Spleen (tissue), 11 donors: Measurements from ENCODE around the gene ECI1. TPM values are rescaled to one million over a fixed set of nuclear protein-coding genes. Genes with fewer than 3 reads are reported as not detected.

ENCODE experiments used
- DNase-seq: peaks from one replicate; pipeline ENCODE4 v3.0.0-alpha.2; 2020
- H3K27ac ChIP-seq, 8 donors: fragments of 200-600 bp; sonication (generic) in 7 of 8; 1 replicate in 4 of 8; 2 replicates in 4 of 8; pipeline versions ENCODE4 v1.5.0 to v1.8.0; 2016 to 2021; ENCODE audit warnings: inconsistent platforms in 4 of 8, mild to moderate bottlenecking in 4 of 8, moderate library complexity in 1 of 8
- H3K27me3 ChIP-seq, 7 donors: fragments of 200-600 bp; sonication (generic) in 6 of 7; replicated peaks in 1 of 7; 1 replicate in 4 of 7; 2 replicates in 3 of 7; pipeline versions ENCODE4 v1.5.0 to v1.8.0; 2016 to 2021; ENCODE audit warnings: inconsistent platforms in 3 of 7, mild to moderate bottlenecking in 1 of 7
- H3K36me3 ChIP-seq, 6 donors: fragments of 200-600 bp; sonication (generic) in 5 of 6; 1 replicate in 4 of 6; 2 replicates in 2 of 6; pipeline versions ENCODE4 v1.5.0 to v1.8.0; 2016 to 2021; ENCODE audit warnings: inconsistent platforms in 2 of 6
- H3K4me1 ChIP-seq, 6 donors: fragments of 200-600 bp; sonication (generic) in 5 of 6; 1 replicate in 3 of 6; 2 replicates in 3 of 6; pipeline versions ENCODE4 v1.5.0 to v1.8.0; 2016 to 2021; ENCODE audit warnings: inconsistent platforms in 3 of 6
- H3K4me3 ChIP-seq, 8 donors: fragments of 200-600 bp; sonication (generic) in 7 of 8; 1 replicate in 4 of 8; 2 replicates in 4 of 8; pipeline versions ENCODE4 v1.5.0 to v1.8.0; 2016 to 2021; ENCODE audit warnings: inconsistent platforms in 4 of 8, mild to moderate bottlenecking in 4 of 8, moderate library complexity in 2 of 8
- H3K9me3 ChIP-seq, 8 donors: fragments of 200-600 bp; sonication (generic) in 7 of 8; 1 replicate in 4 of 8; 2 replicates in 4 of 8; pipeline versions ENCODE4 v1.5.0 to v1.8.0; 2016 to 2021; ENCODE audit warnings: inconsistent platforms in 4 of 8
- POLR2A ChIP-seq, 3 donors: fragments of 450-650 bp; IDR thresholded peaks; one replicate each; pipeline ENCODE4 v1.5.1; 2017; ENCODE audit warnings: antibody characterized with exemption in 3 of 3, mild to moderate bottlenecking in 1 of 3
- POLR2AphosphoS5 ChIP-seq, 3 donors: sonication (generic); formaldehyde crosslinking; IDR thresholded peaks; one replicate each; pipeline ENCODE4 v1.5.1; 2017; ENCODE audit warnings: antibody characterized with exemption in 3 of 3
- WGBS, 5 donors: extraction: QIAGEN DNeasy Blood & Tissue Kit in 3 of 5; methylation state at CpG; one replicate each; pipeline versions ENCODE4 v1.1.5 to v1.1.7; 2013 to 2018; 5-methylcytosine and 5-hydroxymethylcytosine counted together
- intact Hi-C: fragments of 100-400 bp; cut with DNase I; formaldehyde crosslinking; loops from one replicate; pipeline ENCODE4 v1.15.0; 2023; ENCODE audit warnings: low total_unique reads
- polyA plus RNA-seq, 3 donors: library from polyadenylated mRNA; stranded (reverse); fragments of 200-250 nt; gene quantifications; one replicate each; pipeline ENCODE4 v1.2.1, GENCODE V29; 2013
- total RNA-seq, 7 donors: library from RNA; depleted of rRNA in 3 of 7; stranded (reverse); fragments of >200 nt in 3 of 7; fragmentation: NEBNext Ultra II Directional in 4 of 7; extraction: Animal tissue kit (Norgen Biotek cat#: 25700) in 4 of 7; gene quantifications; one replicate each; pipeline versions ENCODE4 v1.1.0 to v1.2.1, GENCODE V29; 2016 to 2021
- TF ChIP-seq, protein P1 (sequence below), 11 experiments: fragments of 200-600 bp in 7 of 11; fragments of 450-650 bp in 4 of 11; sonication (generic) in 4 of 11; IDR thresholded peaks in 8 of 11; conservative IDR thresholded peaks in 3 of 11; 1 replicate in 7 of 11; 2 replicates in 4 of 11; pipeline versions ENCODE4 v1.4.0 to v1.8.0; 2016 to 2021; ENCODE audit warnings: antibody characterized with exemption in 11 of 11, inconsistent platforms in 4 of 11, mild to moderate bottlenecking in 1 of 11
- donor health status: healthy with polysubstance abuse.
- donor health status: DM: no; HTN: no; CAD: no; lungs with moderate emphysema.
- donor health status: DM: no; HTN: no; CAD: no.
- donor health status: Bipolar disorder and iron deficiency.
- donor health status: healthy.
- donor health status: DM: no; HTN: no; CAD: no.
- donor health status: DM: yes; HTN: yes; CAD: no.

ECI1 gene
- total and polyA plus RNA-seq, 10 donors: 20.6 to 54.8 (median 34.0) TPM

DNA sequence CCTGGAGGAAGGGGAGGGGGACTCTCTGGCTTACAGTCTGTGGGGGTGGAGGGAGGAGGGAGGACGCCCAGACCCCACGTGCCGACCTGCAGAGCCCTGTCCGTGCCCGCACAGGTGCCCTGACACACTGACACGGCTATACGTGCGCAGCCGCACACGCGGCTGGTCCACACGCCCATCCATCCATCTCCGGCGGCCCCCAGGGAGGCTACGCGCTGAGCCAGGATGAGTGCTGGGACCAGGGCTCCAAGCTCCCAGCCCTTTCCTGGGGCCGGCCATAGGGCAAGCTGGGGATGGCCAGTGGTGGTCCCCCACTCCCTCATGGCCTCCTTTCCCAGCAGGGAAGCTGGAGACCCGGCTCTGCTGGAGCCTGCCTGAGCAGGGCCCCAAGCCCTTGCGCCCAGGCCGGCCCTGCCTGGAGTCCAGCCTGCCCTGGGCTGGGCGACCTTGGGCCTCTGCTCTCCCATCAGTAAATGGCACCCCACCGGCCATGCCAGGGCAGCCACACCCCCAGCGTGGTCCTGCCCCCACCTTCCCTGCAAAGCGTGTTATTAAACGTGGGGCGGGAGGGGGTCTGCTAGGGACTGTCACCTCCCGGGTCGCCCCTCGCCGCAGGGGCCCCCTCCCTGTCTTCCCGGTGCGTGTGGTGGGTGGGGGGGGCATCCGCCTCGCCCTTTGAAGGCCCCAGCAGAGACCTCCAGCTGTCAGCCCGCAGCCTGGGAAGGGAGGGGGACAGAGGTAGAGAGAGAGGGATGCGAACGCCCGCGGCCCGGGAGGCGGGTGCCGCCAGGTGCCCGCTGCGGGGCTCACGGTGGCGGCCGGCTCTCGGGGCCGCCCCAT lies 55.8 kb downstream of the ECI1 start:
- intact Hi-C loops: no loop called here
- 3 to 5% (median 4%) methylated on average over 5 to 49 of the region's 49 CpGs for WGBS, 5 donors
- Histone ChIP-seq H3K4me3 (peak overlapping the region in 6 of 8 donors; percentile 5 to 70 (median 41)), H3K27me3 (peaks cover 9 to 67% (median 43%) of the 10 kb centered on the region in 7 donors), H3K27ac (no peak overlapping the region), H3K9me3 (no peaks in the 10 kb centered on the region), H3K4me1 (peaks cover 9 to 22% (median 17%) of the 10 kb centered on the region in 6 donors), H3K36me3 (no peaks in the 10 kb centered on the region)
- no peak for DNase-seq
- no peak for TF ChIP-seq POLR2A (IDR thresholded peaks at IDR 0.05)
- TF ChIP-seq, protein P1, sequence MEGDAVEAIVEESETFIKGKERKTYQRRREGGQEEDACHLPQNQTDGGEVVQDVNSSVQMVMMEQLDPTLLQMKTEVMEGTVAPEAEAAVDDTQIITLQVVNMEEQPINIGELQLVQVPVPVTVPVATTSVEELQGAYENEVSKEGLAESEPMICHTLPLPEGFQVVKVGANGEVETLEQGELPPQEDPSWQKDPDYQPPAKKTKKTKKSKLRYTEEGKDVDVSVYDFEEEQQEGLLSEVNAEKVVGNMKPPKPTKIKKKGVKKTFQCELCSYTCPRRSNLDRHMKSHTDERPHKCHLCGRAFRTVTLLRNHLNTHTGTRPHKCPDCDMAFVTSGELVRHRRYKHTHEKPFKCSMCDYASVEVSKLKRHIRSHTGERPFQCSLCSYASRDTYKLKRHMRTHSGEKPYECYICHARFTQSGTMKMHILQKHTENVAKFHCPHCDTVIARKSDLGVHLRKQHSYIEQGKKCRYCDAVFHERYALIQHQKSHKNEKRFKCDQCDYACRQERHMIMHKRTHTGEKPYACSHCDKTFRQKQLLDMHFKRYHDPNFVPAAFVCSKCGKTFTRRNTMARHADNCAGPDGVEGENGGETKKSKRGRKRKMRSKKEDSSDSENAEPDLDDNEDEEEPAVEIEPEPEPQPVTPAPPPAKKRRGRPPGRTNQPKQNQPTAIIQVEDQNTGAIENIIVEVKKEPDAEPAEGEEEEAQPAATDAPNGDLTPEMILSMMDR (IDR thresholded peaks at IDR 0.05 in 8 of 11, conservative IDR thresholded peaks at IDR 0.05 in 3 of 11): no peak
- TF ChIP-seq POLR2AphosphoS5 (IDR thresholded peaks at IDR 0.05): no peak

DNA sequence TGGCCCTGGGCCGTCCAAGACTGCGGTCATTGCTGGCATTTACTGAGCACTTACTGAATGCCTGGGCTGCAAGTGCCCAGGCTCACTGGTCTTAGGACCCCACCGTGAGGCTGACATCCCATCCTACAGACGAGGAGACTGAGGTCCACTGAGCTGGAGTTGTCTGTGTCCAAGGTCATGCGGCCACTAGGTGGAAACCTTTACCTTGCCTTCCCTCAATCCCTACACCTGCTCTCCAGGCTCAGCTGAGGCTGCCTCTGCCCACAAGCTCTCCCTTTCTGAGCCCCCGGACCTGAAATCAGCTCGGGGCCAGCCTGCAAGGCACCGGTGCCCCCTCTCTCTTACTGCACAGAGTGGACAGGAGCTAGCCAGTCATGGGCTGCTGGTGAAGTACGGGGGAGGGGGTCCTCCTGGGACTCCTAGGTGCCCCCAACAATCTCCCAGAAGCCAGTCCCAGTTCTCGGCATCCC lies 56.5 kb downstream of the ECI1 start:
- Histone ChIP-seq H3K4me1 (peaks cover 9 to 22% (median 17%) of the 10 kb centered on the region in 6 donors), H3K36me3 (no peaks in the 10 kb centered on the region), H3K4me3 (peak overlapping the region in 1 of 8 donors; percentile 70), H3K9me3 (no peaks in the 10 kb centered on the region), H3K27ac (no peak overlapping the region), H3K27me3 (peaks cover 9 to 64% (median 43%) of the 10 kb centered on the region in 7 donors)
- intact Hi-C loops: no loop called here
- no peak for DNase-seq
- no peak for TF ChIP-seq POLR2AphosphoS5 (IDR thresholded peaks at IDR 0.05)
- TF ChIP-seq POLR2A (IDR thresholded peaks at IDR 0.05): no peak
- TF ChIP-seq, protein P1 (IDR thresholded peaks at IDR 0.05 in 8 of 11, conservative IDR thresholded peaks at IDR 0.05 in 3 of 11): peak in 10 of 11 experiments; percentile 22 to 59 (median 50)
- WGBS, 5 donors: 11 to 25% (median 21%) methylated on average over 9 to 10 of the region's 10 CpGs

DNA sequence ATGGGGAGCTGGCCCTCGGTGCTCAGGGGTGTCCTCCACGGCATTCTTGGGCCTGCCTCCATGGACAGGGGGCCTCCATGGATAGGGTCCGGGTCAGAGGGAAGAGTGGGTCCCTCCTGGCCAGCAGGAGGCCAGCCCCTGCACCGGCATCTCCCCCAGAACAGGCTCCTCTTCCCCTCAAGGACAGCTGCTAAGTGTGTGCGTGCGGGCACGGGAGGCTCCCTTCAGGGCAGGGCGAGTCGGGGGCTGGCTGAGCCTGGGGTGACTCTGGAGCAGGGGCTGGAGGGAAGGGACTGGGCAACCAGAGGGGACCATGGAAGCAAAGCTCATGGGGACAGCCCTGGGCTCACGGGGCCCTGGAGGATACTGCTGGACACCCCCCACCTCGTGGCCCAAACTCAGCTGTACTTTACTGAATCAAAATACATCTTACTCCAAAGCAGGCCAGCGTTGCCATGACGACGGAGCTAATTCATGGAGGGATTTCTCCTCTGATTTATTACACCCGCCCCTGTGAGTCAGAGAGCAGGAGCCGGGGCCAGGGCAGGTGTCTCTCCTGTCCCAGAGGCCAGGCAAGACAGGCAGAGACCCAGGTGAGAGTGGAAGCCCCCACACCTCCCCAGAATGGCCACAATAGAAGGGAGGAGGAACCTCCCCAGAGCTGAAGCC lies 57.1 kb downstream of the ECI1 start:
- peaks cover 9 to 58% (median 43%) of the 10 kb centered on the region in 7 donors for H3K27me3 ChIP-seq
- H3K4me1 ChIP-seq: peaks cover 9 to 22% (median 17%) of the 10 kb centered on the region in 6 donors
- no peaks in the 10 kb centered on the region for H3K36me3 ChIP-seq
- TF ChIP-seq, protein P1 (IDR thresholded peaks at IDR 0.05 in 8 of 11, conservative IDR thresholded peaks at IDR 0.05 in 3 of 11): no peak
- no peak for TF ChIP-seq POLR2A (IDR thresholded peaks at IDR 0.05)
- 47 to 66% (median 60%) methylated on average over 10 to 16 of the region's 16 CpGs for WGBS, 5 donors
- H3K4me3 ChIP-seq: no peak overlapping the region
- intact Hi-C loops: no loop called here
- H3K27ac ChIP-seq: no peak overlapping the region
- H3K9me3 ChIP-seq: no peaks in the 10 kb centered on the region
- DNase-seq: no peak

DNA sequence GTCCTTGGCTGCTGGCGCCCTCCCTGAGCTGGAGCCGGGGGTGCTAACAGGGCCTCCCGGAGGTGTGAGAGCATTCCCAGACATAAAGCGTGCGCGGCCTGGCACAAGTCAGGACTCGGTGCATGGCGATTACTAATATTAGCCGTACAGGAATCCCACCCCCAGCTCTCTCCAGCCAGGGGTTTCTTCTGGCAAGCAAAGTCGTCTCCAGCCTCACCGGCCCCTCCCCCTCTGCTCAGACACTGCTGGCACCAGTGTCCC lies 60.0 kb downstream of the ECI1 start:
- TF ChIP-seq, protein P1 (IDR thresholded peaks at IDR 0.05 in 8 of 11, conservative IDR thresholded peaks at IDR 0.05 in 3 of 11): no peak
- no peaks in the 10 kb centered on the region for H3K9me3 ChIP-seq
- H3K27me3 ChIP-seq: peaks cover 9 to 31% (median 25%) of the 10 kb centered on the region in 7 donors
- intact Hi-C loops: no loop called here
- no peak overlapping the region for H3K27ac ChIP-seq
- peaks cover 9 to 15% (median 14%) of the 10 kb centered on the region in 6 donors for H3K4me1 ChIP-seq
- WGBS, 5 donors: 84 to 99% (median 90%) methylated on average over 10 to 11 of the region's 11 CpGs
- H3K36me3 ChIP-seq: no peaks in the 10 kb centered on the region
- no peak for DNase-seq
- H3K4me3 ChIP-seq: no peak overlapping the region
